Measurements from ENCODE around the gene C14orf180.

Gene C14orf180

DNA sequence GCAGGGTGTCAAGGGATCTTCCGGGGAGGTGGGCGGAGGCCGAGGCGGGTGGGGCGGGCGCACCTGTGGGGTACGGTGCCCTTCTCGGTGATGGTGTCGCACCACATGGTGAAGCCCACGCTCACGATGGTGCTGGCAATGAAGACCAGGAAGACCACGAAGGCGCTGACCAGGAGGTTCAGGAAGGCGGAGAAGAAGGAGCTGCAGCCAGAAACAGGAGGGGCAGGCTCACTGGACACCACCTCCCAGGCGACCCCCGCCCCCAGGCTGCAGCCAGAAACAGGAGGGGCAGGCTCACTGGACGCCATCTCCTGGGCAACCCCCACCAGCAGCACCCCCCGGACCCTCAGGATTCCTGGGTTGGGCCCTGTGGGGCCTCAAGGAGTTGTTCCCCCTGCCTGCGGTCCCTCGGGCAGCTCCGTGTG lies 17.4 kb downstream of the C14orf180 start:
- TF ChIP-seq, protein P1, sequence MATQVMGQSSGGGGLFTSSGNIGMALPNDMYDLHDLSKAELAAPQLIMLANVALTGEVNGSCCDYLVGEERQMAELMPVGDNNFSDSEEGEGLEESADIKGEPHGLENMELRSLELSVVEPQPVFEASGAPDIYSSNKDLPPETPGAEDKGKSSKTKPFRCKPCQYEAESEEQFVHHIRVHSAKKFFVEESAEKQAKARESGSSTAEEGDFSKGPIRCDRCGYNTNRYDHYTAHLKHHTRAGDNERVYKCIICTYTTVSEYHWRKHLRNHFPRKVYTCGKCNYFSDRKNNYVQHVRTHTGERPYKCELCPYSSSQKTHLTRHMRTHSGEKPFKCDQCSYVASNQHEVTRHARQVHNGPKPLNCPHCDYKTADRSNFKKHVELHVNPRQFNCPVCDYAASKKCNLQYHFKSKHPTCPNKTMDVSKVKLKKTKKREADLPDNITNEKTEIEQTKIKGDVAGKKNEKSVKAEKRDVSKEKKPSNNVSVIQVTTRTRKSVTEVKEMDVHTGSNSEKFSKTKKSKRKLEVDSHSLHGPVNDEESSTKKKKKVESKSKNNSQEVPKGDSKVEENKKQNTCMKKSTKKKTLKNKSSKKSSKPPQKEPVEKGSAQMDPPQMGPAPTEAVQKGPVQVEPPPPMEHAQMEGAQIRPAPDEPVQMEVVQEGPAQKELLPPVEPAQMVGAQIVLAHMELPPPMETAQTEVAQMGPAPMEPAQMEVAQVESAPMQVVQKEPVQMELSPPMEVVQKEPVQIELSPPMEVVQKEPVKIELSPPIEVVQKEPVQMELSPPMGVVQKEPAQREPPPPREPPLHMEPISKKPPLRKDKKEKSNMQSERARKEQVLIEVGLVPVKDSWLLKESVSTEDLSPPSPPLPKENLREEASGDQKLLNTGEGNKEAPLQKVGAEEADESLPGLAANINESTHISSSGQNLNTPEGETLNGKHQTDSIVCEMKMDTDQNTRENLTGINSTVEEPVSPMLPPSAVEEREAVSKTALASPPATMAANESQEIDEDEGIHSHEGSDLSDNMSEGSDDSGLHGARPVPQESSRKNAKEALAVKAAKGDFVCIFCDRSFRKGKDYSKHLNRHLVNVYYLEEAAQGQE (IDR thresholded peaks at IDR 0.05; ENCODE audit: insufficient read depth in 1 of 2, low read depth in 2 of 2, low read length in 2 of 2) = no peak
- no peak for TF ChIP-seq POLR2AphosphoS5 (IDR thresholded peaks at IDR 0.05; ENCODE audit: low read depth, low read length)
- TF ChIP-seq SIN3A (IDR thresholded peaks at IDR 0.05; ENCODE audit: borderline replicate concordance, insufficient read depth, low read length) = no peak
- TF ChIP-seq TAF1 (IDR thresholded peaks at IDR 0.05; ENCODE audit: borderline replicate concordance, insufficient read depth, low read length) = no peak
- TF ChIP-seq FOXP2 (optimal IDR thresholded peaks at IDR 0.05; ENCODE audit: borderline replicate concordance, extremely low read depth, extremely low read length, insufficient read depth) = no peak

DNA sequence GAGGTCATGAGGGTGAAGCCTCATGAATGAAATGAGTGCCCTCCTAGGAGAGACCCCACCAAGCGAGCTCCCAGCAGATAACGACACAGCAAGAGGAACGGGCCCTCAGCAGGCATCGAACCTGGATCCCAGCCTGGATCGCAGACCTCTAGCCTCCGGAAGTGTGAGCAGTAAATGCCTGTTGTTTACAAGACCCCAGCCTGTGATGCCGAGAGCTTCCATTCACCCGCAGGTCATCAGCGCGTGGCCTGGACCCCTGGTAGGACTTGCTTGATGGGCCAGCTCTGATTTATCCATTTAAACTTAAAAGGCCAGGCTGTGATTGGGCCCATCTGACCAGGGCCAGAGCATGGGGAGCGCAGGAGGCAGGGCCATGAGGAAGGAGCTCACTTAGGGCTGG lies 18.0 kb downstream of the C14orf180 start:
- TF ChIP-seq SIN3A (IDR thresholded peaks at IDR 0.05; ENCODE audit: borderline replicate concordance, insufficient read depth, low read length) = no peak

- TF ChIP-seq TAF1 (IDR thresholded peaks at IDR 0.05; ENCODE audit: borderline replicate concordance, insufficient read depth, low read length) (no peak), POLR2AphosphoS5 (IDR thresholded peaks at IDR 0.05; ENCODE audit: low read depth, low read length) (no peak), SIN3A (IDR thresholded peaks at IDR 0.05; ENCODE audit: borderline replicate concordance, insufficient read depth, low read length) (no peak), FOXP2 (optimal IDR thresholded peaks at IDR 0.05; ENCODE audit: borderline replicate concordance, extremely low read depth, extremely low read length, insufficient read depth) (no peak)
- TF ChIP-seq, protein P1 (IDR thresholded peaks at IDR 0.05; ENCODE audit: insufficient read depth in 1 of 2, low read depth in 2 of 2, low read length in 2 of 2) = no peak
Measured at GRCh38 chr14:104598039-104598909, 18.7 kb downstream of the C14orf180 start.

DNA sequence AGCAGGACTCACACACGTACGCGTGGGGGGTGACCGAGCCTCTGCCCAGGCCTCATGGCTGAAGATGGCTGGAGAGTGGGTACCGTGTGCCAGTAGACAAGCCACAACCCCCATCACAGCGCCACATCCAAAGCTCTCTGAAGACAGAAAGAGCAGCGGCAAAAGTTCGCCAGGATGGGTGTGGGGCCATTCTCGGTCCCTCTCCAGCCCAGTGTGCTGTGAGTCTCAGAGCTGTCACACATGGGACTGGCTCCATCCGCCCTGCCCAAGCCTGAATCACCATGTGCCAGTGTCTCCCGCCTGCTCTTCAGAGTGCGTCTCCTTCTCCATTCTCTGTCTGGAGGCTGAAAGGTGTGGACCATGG lies 19.3 kb downstream of the C14orf180 start:
- TF ChIP-seq SIN3A (IDR thresholded peaks at IDR 0.05; ENCODE audit: borderline replicate concordance, insufficient read depth, low read length) (no peak), TAF1 (IDR thresholded peaks at IDR 0.05; ENCODE audit: borderline replicate concordance, insufficient read depth, low read length) (no peak), FOXP2 (optimal IDR thresholded peaks at IDR 0.05; ENCODE audit: borderline replicate concordance, extremely low read depth, extremely low read length, insufficient read depth) (no peak), POLR2AphosphoS5 (IDR thresholded peaks at IDR 0.05; ENCODE audit: low read depth, low read length) (no peak)
- TF ChIP-seq, protein P1 (IDR thresholded peaks at IDR 0.05; ENCODE audit: insufficient read depth in 1 of 2, low read depth in 2 of 2, low read length in 2 of 2) = no peak

DNA sequence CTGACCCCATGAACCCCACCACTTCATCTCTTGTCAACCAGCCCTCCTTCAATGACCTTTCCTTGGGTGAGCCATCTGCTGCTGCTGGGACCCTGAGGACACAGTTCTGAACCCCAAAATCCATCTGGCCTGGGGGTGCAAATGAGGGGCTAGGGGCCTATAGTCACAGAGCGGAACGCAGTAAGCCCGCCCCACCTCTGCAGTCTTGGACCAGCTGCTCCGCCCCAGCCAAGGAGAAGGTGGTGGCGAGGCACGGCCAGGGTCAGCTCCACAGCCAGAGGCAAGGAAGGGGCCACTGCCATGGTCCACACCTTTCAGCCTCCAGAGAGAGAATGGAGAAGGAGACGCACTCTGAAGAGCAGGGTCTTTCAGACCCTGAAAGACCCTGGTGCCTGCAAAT lies 19.9 kb downstream of the C14orf180 start:
- TF ChIP-seq POLR2AphosphoS5 (IDR thresholded peaks at IDR 0.05; ENCODE audit: low read depth, low read length) (no peak), TAF1 (IDR thresholded peaks at IDR 0.05; ENCODE audit: borderline replicate concordance, insufficient read depth, low read length) (no peak)

- no peak for TF ChIP-seq TAF1 (IDR thresholded peaks at IDR 0.05; ENCODE audit: borderline replicate concordance, insufficient read depth, low read length)
- TF ChIP-seq SIN3A (IDR thresholded peaks at IDR 0.05; ENCODE audit: borderline replicate concordance, insufficient read depth, low read length) = no peak
- TF ChIP-seq FOXP2 (optimal IDR thresholded peaks at IDR 0.05; ENCODE audit: borderline replicate concordance, extremely low read depth, extremely low read length, insufficient read depth) = no peak
- TF ChIP-seq POLR2AphosphoS5 (IDR thresholded peaks at IDR 0.05; ENCODE audit: low read depth, low read length) = no peak
- TF ChIP-seq, protein P1 (IDR thresholded peaks at IDR 0.05; ENCODE audit: insufficient read depth in 1 of 2, low read depth in 2 of 2, low read length in 2 of 2) = no peak
Measured at GRCh38 chr14:104600141-104600643, 20.6 kb downstream of the C14orf180 start.
